Measurements from ENCODE around the gene CLEC2B. TPM values are rescaled to one million over a fixed set of nuclear protein-coding genes. Genes with fewer than 3 reads are reported as not detected.

CLEC2B gene
- polyA plus RNA-seq, 4 donors = 2.6 to 4.2 (median 3.6) TPM

DNA sequence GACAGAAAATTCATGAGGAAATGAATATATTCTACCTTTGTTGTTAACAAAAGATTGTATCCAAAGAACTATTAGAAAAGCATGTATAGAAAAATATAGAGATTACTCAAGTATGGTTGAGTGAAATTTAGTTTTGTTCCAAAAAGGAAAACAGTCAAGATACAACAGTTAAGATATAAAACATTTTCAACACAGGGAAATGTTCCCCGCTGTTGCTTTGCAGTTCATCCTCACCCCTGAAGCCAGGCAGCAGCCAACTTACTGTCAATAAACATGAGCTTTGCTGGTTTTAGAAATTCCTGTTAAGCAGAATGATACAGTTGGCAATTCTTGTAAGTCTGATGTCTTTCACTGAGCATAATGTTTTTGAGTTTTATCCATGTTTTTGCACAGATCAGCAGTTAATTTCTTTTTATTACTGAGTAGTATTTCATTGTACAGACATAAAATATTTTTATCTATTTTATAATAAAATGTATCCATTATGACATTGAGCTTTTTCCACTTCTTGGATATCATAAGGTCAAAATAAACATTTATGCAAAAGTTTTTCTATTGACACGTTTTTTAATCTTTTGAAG, 1.2 kb upstream of the CLEC2B start:
- DNase-seq (ENCODE audit: low read depth in 4 of 4, low spot score in 3 of 4) = no peak

DNA sequence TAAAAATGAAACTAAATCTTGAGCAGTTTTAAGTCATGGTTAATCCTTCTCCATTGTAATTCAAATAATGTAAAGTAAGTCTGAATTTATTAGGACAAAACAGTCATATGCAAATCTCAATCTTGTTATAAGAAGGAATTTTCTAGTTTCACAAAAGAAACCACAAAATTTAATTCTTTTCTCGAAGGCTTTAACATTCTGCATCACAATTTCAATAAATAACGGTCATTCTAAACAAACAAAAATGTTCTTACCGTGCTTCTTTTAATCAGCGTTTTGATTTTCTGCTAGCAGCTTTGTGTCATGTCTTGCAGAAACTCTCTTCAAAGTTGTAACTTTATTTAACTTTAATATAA, 225 bp downstream of the CLEC2B start:
- DNase-seq (ENCODE audit: low read depth in 4 of 4, low spot score in 3 of 4) = no peak

DNA sequence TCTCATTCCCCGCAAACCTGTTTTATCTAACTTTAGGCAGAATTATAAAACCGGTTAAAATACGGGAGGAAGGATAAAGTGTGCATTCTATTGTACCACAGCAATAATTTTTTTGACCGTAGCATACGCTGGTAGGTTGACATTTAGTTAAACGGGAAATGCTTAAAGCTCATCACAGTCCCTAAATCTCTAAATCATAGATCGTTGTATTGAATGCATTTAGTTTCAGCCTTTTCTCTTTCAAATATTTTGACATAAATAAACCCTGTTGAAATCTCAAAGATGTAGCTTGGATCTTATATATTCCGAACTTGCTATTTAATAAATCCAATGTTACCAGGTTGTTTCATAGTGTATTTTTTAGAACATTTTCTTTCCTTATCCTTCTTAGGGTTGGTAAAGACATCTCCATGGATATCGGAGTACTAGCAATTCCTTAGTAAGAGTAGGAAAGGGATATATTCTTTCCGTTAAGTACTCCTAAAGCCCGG, 798 bp downstream of the CLEC2B start:
- no peak for DNase-seq (ENCODE audit: low read depth in 4 of 4, low spot score in 3 of 4)

DNA sequence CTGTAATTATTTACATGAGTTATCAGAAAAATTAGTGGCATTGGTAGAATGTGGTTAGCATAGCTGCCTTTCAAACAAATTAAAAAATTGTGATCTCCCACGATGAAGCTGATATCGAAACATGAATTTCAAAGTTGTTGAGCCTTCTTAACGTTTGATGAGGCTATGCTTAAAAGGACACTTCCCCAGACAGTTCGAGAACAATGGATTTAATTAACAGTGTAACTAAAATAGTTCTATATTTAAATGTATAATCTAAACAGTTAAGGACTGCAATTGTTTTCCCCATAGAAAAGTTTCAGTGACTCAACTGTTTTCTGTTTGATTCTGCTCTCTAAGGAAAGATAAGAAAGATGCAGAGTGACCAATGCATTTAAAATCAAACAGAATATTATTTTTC, 1.6 kb downstream of the CLEC2B start:
- no peak for DNase-seq (ENCODE audit: low read depth in 4 of 4, low spot score in 3 of 4)

DNA sequence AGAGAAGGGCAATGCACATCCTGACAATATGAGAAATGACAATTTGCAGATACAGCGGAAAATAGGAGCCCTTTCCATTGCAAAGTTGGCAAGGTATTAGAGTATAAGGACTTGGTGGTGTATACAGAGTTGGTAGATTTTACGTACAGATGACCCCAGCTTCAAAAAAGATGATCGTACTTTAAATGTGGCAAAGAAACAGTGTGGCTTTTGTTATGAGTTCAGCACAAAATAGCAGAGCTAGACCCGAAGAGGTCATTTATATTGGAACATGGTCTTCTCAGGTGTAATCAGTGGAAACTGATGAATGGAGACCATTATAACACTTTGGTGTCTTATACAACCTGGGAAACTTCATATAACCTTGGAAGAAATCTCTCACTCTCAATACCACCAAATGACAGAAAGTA, 2.3 kb downstream of the CLEC2B start:
- DNase-seq (ENCODE audit: low read depth in 4 of 4, low spot score in 3 of 4) = no peak

DNA sequence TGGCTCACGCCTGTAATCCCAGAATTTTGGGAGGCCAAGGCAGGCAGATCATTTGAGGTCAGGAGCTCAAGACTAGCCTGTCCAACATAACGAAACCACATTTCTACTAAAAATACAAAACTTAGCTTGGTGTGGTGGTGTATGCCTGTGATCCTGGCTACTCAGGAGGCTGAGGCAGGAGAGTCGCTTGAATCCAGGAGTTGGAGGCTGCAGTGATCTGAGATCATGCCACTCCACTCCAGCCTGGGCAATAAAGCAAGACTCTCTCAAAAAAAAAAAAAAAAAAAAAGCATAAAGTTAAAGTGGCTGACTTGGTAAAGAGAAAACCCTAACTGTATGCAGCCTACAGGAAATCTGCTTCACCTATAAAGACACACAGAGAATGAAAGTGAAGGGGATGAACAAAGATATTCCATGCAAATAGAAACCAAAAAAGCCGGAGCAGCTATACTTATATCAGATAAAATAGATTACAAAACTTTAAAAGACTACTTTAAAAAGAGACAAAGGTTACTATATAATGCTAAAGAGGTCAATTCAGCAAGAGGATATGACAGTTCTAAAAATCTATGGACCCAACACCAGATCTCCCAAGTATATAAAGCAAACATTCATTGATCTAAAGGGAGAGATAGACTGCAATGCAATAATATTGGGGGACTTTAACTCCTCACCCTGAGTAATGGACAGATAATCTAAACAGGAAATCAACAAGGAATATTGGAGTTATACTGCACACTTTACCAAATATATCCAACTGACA, 4.1 kb downstream of the CLEC2B start:
- no peak for DNase-seq (ENCODE audit: low read depth in 4 of 4, low spot score in 3 of 4)

DNA sequence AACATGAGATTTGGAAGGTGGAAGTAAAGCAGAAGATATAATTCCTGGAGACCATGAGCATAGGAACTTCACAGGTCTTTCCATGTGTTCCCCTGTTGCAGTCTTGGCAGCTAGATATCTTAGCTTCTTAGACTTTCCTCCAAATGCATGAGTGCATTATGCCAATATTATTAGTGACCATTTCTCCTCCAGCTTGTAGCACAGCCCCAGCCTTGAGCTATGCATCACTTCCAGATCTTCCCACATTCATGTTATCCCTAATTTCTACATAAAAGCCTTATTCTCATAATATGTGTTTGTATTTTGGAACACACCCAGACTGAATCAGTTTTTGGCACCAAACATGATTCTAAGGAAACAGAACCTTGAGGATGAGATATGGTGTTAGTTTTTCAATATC, 11.0 kb downstream of the CLEC2B start:
- DNase-seq (ENCODE audit: low read depth in 4 of 4, low spot score in 3 of 4) = no peak

DNA sequence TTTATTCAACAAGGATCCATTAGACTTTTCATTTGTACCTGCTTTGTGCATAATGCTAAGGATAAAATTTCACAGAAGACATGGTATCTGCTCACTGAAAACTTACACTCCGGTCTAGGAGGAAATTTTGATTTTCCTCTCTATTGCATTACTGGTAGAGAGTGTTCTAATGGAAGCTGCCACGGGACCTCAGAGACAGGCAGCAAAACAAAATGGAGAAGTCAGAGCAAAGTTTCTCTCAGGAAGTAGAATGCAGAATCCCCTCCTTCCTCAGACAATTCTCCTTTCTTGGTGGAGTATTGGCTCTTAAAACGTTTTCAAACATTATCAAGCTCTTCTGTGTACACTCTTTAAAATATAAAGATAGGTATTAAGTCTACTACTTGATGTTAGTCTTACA, 12.3 kb downstream of the CLEC2B start:
- no peak for DNase-seq (ENCODE audit: low read depth in 4 of 4, low spot score in 3 of 4)

DNA sequence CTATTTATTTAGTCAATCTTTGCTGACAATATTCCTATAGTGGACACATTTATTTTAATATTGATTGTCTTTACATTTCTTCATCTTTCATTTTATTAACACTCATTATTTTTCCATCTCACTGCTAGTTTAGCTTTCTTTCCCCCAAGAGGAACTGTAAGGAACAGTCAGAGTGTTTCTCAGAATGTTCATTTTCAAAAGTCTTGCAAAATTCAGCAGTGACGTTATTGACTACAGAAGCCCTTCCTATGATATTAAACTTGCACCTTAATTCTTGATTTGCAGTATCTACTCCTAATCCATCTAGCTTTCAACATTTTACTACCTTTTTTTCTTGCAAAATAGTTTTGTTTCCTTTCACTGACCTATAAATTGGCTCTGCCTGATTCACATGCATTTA, 13.0 kb downstream of the CLEC2B start:
- DNase-seq (ENCODE audit: low read depth in 4 of 4, low spot score in 3 of 4) = no peak

DNA sequence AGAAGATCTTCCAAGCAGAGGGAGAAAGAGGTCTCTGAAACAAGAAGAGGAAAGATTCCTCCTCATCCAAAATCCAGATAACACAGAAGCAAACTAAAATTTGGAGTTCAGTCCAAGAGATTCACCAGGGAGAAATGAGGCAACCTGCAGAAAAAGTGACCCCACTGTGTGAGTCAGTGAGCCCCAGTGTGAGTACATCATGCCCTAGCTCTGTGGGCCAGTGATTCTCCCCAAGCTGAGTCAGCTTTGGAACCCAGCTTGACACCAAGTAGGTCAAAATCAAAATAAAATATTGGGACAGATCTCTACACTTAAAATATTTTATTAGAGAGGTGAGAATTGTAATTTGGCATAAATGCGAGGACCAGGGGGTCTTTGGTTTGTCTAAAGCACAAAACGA, 17.2 kb downstream of the CLEC2B start:
- DNase-seq (ENCODE audit: low read depth in 4 of 4, low spot score in 3 of 4) = no peak

DNA sequence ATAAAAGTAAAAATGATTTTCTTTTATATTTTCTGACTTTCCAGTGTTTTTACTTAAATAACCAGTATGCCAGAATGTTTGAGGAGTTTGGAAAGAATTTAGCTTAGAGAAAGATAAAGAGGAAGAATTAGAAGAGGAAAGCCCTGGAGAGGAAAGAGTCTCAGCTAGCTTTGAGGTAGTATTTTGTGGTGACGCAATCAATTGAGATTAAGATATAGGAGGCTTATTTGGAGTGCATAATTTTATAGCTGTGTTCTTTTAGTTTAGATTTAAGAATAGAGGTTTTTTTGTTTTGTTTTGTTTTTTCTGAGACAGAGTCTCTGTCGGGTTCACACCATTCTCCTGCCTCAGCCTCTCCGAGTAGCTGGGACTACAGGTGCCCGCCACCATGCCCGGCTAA, 18.1 kb downstream of the CLEC2B start:
- DNase-seq (ENCODE audit: low read depth in 4 of 4, low spot score in 3 of 4) = no peak

DNA sequence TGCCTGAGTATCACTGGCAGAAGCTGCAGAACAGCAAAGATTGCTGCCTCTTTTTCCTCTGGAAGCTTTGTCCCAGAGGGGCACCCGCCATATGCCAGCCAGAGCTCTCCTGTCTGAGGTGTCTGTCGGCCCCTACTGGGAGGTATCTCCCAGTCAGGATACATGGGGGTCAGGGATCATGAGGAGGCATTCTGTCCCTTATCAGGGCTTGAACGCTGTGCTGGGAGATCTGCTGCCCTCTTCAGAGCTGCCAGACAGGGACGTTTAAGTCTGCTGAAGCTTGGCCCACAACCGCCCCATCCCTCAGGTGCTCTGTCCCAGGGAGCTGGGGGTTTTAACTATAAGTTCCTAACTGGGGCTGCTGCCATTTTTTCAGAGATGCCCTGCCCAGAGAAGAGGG, 20.3 kb downstream of the CLEC2B start:
- no peak for DNase-seq (ENCODE audit: low read depth in 4 of 4, low spot score in 3 of 4)

DNA sequence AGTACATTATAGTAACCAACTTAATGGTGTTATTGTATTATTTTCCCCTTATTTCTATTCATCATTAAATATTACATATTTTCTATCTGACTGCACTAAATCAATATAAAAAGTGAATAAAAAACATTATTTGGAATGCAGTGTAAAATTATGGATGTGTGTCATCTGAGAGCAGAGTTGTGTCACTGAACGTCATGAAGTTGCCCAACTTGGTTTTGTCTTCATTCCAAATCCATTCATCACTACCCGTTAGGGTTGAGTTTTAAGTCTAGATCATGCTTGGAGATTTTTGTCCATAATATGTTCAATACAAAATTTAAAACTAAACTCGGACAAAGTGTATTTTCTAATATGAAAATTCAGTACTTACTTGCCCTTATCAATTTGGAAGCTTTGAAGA, 25.7 kb downstream of the CLEC2B start:
- no peak for DNase-seq (ENCODE audit: low read depth in 4 of 4, low spot score in 3 of 4)

DNA sequence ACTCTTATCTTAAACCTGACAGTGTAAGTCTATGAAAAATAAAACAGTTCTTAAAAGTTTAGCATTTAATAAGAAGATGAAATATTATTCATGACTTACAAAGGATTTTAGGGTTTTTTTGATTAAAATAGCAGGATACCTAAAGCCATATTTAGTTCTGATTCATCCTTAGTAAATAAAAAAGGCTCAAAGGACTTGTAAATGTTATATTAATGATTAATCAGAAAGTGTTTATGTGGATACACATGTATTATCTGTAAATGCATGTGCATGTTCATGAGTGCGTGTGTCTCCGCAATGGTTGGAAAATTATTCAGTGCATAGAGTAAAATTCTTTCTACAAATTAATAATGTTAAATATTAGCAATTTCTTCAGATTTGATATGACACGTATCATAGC, 37.4 kb downstream of the CLEC2B start:
- no peak for DNase-seq (ENCODE audit: low read depth in 4 of 4, low spot score in 3 of 4)

DNA sequence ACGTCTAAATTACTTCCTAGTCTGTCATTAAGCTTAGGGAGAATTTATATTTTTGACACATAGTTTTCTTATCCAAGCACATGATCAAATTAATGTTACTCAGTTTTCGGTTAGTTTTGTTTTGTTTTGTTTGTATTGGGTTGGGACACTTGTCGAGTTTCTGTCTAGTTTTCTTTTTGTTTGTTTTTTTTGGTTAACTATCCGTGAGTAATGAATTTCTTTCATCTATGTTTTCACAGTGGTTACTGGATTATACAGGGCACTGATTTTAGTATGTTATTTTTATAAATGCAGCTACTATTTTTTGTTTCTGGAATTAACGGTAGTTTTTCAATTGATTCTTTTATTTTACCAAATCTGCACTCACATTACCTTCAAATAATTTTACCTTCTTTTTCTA, 39.2 kb downstream of the CLEC2B start:
- no peak for DNase-seq (ENCODE audit: low read depth in 4 of 4, low spot score in 3 of 4)

DNA sequence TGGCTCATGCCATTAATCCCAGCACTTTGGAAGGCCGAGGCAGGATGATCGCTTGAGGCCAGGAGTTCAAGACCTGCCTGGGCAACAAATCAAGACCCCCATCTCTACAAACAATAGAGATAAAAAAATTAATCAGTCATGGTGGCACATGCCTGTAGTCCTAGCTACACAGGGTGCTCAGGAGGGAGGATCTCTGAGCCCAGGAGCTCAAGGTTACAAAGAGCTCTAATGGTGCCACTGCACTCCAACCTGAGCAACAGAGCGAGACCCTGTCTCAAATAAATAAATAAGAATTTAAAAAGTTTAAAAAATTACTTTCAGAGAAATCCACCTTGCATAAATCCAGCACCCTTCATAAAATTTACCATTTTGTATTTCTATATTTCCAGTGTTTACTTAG, 39.7 kb downstream of the CLEC2B start:
- no peak for DNase-seq (ENCODE audit: low read depth in 4 of 4, low spot score in 3 of 4)

DNA sequence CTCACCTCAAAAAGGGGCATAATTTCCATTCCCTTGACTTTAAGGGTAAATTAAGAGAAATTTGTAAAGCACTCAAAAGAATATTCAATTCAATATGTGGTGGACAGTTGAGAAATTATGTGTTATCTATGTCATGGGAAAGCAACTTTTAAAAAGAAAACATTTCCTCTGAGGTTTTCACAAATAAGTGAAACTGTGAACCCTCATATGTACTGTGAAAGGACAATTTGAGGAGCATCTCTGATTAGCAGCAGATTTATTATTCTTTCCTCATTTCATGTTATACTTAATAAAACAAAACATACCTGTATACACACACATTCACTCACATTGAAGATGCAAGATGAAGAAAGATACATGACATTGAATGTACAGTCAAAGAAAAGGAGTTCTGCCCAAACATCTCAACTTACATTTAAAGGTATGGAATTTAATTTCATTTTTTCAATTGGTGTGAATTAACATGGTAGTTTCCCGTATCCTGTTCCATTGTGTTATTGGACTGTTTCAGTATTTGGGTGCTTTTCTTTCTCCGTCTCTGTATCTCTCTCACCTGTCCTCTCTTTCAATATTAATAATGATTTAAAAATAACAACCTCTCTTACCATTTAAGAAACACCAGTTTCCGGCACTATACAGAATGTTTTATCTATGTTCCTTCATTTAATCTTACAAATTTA, 41.8 kb downstream of the CLEC2B start, which contains the start of gene KLRF1:
Gene KLRF1 (plus strand): TSS at position 273 of the 680 bp plus-strand sequence. CDS start 64 bp downstream, at position 337.
- no peak for DNase-seq (ENCODE audit: low read depth in 4 of 4, low spot score in 3 of 4)

DNA sequence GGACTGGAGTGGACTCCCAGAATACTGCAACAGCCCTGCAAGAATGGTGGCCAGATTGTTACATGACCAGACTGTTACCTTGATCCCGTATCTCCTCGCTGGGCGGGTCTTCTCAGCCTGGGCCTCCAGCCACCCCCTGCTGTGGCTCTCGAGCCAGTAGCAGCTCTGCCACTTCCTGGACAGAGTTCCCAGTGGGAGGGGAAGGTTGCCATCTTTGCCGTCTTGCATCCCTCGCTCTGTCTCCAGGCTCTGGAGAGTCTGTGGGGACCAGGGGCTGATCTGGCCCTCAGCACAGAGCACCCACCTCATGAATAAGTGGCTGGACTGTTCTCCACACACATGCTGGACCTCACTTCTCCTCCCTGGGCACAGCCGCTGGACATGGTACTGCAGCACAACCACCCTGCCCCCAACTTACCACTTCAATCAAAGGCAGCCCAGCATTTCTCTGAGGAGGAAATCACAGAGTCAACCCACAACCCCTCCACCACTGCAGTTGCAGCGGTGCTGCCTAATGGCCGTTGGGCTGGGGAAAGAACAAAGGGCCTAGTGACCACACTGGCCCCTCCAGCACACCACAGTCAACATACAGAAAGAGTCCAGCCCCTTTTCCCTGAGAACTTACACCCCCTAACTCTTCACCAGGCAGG, 48.7 kb downstream of the CLEC2B start:
- no peak for DNase-seq (ENCODE audit: low read depth in 4 of 4, low spot score in 3 of 4)

DNA sequence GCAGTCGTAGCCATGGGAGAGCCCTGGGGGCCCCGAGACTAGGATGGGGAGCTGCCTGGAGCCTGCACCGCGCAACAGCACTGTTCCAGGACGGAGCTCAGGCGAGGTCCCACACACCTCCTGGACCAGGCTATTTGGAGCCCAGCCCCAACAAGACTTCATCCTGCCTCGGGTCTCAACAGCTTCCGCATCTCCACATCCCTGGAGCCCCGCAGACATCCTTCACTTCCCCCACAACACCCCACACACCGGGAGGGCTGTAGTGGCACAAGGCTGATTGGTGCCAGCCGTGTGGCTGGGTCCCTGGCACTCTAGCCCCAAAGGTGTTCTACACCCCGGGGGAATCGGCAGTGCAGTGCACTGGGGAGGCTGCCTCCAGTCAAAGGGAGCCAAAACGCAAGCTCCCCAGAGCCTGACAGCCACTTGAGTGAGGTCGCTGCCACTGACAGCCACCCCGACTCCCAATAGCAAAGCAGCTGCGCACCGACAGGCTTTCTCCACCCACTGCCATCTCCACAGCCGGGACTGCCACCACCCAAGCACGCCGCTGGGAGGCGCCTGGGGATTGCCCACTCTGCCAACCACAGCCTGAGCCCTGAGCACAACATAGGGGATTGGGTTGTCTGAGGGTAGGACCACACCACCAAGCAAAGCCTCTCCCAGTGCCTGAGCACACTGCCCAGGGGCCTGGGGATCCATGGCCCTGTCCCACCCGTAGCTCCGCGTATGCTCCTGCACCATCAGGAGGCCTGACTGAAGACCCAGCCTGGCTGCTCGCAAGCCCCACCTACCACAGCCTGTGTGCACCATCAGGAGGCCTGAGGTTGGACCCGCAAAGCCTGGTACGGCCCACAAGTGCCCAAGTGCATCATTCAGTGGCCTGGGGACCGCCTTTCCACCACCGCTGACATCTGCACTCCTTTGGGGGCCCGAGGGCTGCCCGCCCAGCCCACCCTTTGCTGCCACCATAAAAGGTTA, 55.0 kb downstream of the CLEC2B start:
- no peak for DNase-seq (ENCODE audit: low read depth in 4 of 4, low spot score in 3 of 4)

DNA sequence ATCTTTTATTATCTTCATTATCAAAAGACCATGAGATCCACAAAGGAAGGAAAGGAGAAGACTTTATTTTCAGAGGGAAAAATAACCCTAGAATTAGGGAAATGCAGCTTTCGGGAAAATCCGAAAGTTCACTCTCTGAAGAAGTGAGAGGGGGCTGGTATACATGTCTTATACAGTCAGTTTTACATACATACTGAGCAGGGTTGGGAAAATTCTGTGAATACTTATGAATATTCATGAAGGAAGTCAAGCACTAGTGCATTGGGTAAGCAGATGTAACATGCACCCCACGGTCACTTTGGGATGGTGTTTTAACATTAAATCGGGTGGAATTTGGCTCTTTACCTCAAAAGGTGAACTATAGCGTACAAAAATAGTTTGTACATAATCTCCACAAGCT, 57.5 kb downstream of the CLEC2B start:
- no peak for DNase-seq (ENCODE audit: low read depth in 4 of 4, low spot score in 3 of 4)
